Measurements from ENCODE around the gene HOXA2. TPM values are rescaled to one million over a fixed set of nuclear protein-coding genes. Genes with fewer than 3 reads are reported as not detected.

Gene HOXA2
- total RNA-seq, 1 donor from 2014 or later, result 1.1 TPM

DNA sequence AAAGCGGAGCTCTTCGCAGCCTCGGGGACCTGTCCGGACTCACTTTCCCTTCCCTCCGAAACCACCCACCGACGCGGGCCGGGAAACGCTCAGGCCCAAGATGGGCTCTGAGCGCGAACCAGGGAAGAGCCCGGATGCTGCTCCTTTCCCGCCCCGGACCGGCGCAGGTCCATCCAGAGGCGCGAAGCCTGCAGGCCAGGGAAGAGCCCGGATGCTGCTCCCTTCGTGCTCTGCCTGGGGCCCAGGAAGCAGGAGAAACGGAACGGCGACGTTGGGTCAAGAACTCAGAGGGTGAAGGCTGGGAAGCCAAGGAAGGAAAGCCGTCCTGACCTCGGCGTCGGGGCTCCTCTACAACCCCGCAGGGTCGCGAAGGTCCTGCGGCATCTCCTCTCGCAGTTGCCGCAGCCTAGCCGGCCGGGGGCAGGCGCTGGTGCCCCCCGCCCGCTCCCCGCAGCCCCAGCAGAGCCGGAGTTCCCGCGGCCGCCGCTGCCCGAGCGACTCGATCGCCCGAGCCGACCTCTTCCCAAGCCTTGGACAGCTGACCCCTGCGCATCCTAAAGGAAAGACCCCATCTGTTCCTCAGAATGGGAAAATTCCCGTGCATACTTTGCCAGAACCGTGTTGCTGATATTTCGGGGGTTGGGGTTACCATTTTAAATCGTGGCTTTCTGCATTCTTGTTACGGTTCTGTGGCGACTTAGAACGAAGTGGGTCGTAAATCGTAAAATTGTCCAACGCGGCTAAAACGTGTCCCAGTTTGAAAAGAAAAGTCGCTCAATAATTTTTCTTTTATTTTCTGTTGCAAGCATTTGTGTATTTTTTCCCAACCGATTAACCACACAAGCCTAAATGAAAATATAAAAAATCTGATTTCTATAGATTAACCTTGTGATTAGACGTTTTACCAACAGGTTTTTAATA lies 14.2 kb downstream of the HOXA2 start:
- Mint-ChIP-seq H3K9me3 (ENCODE audit: unreplicated experiment) (no peaks in the 10 kb centered on the region), H3K4me1 (ENCODE audit: unreplicated experiment) (peaks cover 24% of the 10 kb centered on the region), H3K4me3 (ENCODE audit: unreplicated experiment) (no peak overlapping the region), H3K27me3 (ENCODE audit: unreplicated experiment) (peaks cover 13% of the 10 kb centered on the region), H3K36me3 (ENCODE audit: low read depth, unreplicated experiment) (no peaks in the 10 kb centered on the region), H3K27ac (ENCODE audit: unreplicated experiment) (no peak overlapping the region)
- TF ChIP-seq, protein P1, sequence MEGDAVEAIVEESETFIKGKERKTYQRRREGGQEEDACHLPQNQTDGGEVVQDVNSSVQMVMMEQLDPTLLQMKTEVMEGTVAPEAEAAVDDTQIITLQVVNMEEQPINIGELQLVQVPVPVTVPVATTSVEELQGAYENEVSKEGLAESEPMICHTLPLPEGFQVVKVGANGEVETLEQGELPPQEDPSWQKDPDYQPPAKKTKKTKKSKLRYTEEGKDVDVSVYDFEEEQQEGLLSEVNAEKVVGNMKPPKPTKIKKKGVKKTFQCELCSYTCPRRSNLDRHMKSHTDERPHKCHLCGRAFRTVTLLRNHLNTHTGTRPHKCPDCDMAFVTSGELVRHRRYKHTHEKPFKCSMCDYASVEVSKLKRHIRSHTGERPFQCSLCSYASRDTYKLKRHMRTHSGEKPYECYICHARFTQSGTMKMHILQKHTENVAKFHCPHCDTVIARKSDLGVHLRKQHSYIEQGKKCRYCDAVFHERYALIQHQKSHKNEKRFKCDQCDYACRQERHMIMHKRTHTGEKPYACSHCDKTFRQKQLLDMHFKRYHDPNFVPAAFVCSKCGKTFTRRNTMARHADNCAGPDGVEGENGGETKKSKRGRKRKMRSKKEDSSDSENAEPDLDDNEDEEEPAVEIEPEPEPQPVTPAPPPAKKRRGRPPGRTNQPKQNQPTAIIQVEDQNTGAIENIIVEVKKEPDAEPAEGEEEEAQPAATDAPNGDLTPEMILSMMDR (IDR thresholded peaks at IDR 0.05; ENCODE audit: unreplicated experiment), result no peak
- DNase-seq (ENCODE audit: low spot score), result no peak

DNA sequence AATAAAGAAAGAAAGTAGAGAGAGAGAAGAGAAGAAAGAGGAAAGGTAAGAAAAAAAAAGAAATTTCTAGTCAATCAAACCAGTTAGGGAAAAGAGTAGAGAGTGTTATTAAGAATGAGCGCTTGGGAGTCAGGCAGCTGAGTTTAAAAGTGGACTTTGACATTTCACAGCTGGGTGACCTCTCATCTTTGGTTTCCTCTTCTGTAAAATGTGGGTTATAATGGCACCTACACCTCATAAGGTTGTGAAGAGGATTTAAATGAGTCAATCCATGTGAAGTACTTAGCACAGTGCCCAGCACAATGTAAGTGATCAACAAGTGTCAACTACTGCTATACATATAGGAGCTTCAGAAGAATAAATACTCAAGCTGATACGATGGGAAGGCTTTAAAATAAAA lies 18.8 kb downstream of the HOXA2 start:
- TF ChIP-seq, protein P1 (IDR thresholded peaks at IDR 0.05; ENCODE audit: unreplicated experiment), result no peak
- Mint-ChIP-seq H3K27me3 (ENCODE audit: unreplicated experiment) (peaks cover 8% of the 10 kb centered on the region), H3K4me1 (ENCODE audit: unreplicated experiment) (peaks cover 4% of the 10 kb centered on the region), H3K27ac (ENCODE audit: unreplicated experiment) (no peak overlapping the region), H3K9me3 (ENCODE audit: unreplicated experiment) (no peaks in the 10 kb centered on the region), H3K36me3 (ENCODE audit: low read depth, unreplicated experiment) (no peaks in the 10 kb centered on the region), H3K4me3 (ENCODE audit: unreplicated experiment) (no peak overlapping the region)
- no peak for DNase-seq (ENCODE audit: low spot score)

DNA sequence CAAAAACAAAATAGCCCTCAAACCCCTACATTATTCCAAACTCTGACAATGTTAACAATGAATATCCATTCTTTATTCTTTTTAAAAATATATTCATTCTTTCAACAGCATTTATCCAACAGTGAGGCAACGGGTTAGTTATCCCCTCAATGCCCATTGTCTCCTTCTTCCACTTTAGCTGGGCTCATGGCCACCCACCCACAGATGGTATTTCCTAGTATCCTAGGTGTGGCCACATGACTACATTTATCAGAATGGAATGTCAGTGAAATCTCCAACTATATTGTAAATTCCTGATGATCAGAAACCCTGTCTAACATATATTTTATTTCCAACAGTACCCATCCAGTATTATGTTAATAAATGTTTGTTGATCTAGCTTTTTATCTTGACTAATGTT lies 20.3 kb downstream of the HOXA2 start:
- Mint-ChIP-seq H3K36me3 (ENCODE audit: low read depth, unreplicated experiment) (no peaks in the 10 kb centered on the region), H3K27ac (ENCODE audit: unreplicated experiment) (no peak overlapping the region), H3K9me3 (ENCODE audit: unreplicated experiment) (no peaks in the 10 kb centered on the region), H3K27me3 (ENCODE audit: unreplicated experiment) (peaks cover 2% of the 10 kb centered on the region), H3K4me1 (ENCODE audit: unreplicated experiment) (peaks cover under 1% of the 10 kb centered on the region), H3K4me3 (ENCODE audit: unreplicated experiment) (no peak overlapping the region)
- TF ChIP-seq, protein P1 (IDR thresholded peaks at IDR 0.05; ENCODE audit: unreplicated experiment), result no peak
- no peak for DNase-seq (ENCODE audit: low spot score)

DNA sequence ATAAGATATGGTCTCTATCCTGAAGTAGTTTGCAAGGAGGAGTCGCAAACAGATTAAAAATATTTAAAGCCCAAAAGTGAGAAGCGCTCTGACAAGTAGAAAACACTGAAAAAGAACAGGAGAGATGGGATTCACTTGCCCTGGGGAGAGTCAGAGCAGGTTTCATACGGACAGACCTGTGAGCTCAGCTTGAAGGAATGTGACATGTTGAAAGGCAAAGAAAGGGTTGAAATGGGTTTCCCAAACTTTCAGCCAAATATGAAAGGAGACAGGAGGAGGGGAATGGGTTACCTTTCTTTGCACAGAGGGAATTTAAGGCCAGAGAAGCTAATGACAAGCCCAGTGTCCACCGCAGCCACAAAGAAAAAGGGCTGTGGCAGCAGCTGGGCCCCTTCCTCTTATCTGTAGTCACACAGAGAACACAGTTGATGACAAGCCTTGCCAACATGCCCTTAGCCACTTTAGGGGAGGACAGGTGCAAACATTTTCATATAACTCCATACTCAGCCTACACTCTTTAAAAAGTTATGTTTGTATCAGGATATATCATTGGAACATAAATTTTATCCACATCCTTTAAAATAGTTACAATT lies 21.5 kb downstream of the HOXA2 start:
- H3K27me3 Mint-ChIP-seq (ENCODE audit: unreplicated experiment), result peaks cover under 1% of the 10 kb centered on the region
- no peaks in the 10 kb centered on the region for H3K36me3 Mint-ChIP-seq (ENCODE audit: low read depth, unreplicated experiment)
- TF ChIP-seq, protein P1 (IDR thresholded peaks at IDR 0.05; ENCODE audit: unreplicated experiment), result no peak
- no peak for DNase-seq (ENCODE audit: low spot score)
- H3K4me1 Mint-ChIP-seq (ENCODE audit: unreplicated experiment), result no peaks in the 10 kb centered on the region
- no peak overlapping the region for H3K4me3 Mint-ChIP-seq (ENCODE audit: unreplicated experiment)
- H3K9me3 Mint-ChIP-seq (ENCODE audit: unreplicated experiment), result no peaks in the 10 kb centered on the region
- no peak overlapping the region for H3K27ac Mint-ChIP-seq (ENCODE audit: unreplicated experiment)
